GM19193 (cell line): Measurements from ENCODE around the gene SLC16A7.

Experiments
- POLR2A ChIP-seq: IDR thresholded peaks from 4 replicates; pipeline ENCODE4 v1.6.1; 2011; ENCODE audit not compliant: insufficient read depth, insufficient read length; ENCODE audit errors: extremely low read depth

Gene SLC16A7

GRCh38 chr12:59600171-59600570, 4.3 kb downstream of the SLC16A7 start:
- no peak for TF ChIP-seq POLR2A

- TF ChIP-seq POLR2A: no peak
Observed at GRCh38 chr12:59603754-59604153, 7.9 kb downstream of the SLC16A7 start.

- TF ChIP-seq POLR2A: no peak
Observed at GRCh38 chr12:59615392-59616165, 19.8 kb downstream of the SLC16A7 start.

GRCh38 chr12:59619461-59620240, 23.8 kb downstream of the SLC16A7 start:
- TF ChIP-seq POLR2A: no peak

- TF ChIP-seq POLR2A: no peak
Observed at GRCh38 chr12:59620326-59620725, 24.5 kb downstream of the SLC16A7 start.

GRCh38 chr12:59624732-59625460, 29.1 kb downstream of the SLC16A7 start:
- TF ChIP-seq POLR2A: no peak

- TF ChIP-seq POLR2A: no peak
Observed at GRCh38 chr12:59626382-59626781, 30.6 kb downstream of the SLC16A7 start.

- TF ChIP-seq POLR2A: no peak
Observed at GRCh38 chr12:59627582-59627981, 31.8 kb downstream of the SLC16A7 start.

- no peak for TF ChIP-seq POLR2A
Observed at GRCh38 chr12:59629890-59630289, 34.1 kb downstream of the SLC16A7 start.

GRCh38 chr12:59632408-59632807, 36.6 kb downstream of the SLC16A7 start:
- TF ChIP-seq POLR2A: no peak

- no peak for TF ChIP-seq POLR2A
Observed at GRCh38 chr12:59634254-59634653, 38.4 kb downstream of the SLC16A7 start.

GRCh38 chr12:59636945-59637691, 41.3 kb downstream of the SLC16A7 start:
- no peak for TF ChIP-seq POLR2A

GRCh38 chr12:59637692-59638070, 41.9 kb downstream of the SLC16A7 start:
- no peak for TF ChIP-seq POLR2A

GRCh38 chr12:59643550-59643949, 47.7 kb downstream of the SLC16A7 start:
- TF ChIP-seq POLR2A: no peak

- TF ChIP-seq POLR2A: no peak
Observed at GRCh38 chr12:59645242-59645641, 49.4 kb downstream of the SLC16A7 start.
